Nephron progenitor cell (in vitro differentiated cells): ENCODE data around the gene USF3.

Experiments
- DNase-seq: peaks from one replicate; pipeline ENCODE4 v3.0.0; 2021
- H3K27ac Mint-ChIP-seq: 2 replicates; pipeline ENCODE4 v1.8.0; 2021; ENCODE audit warnings: mild to moderate bottlenecking, moderate library complexity, mixed read lengths
- H3K27me3 Mint-ChIP-seq: 2 replicates; pipeline ENCODE4 v1.8.0; 2021; ENCODE audit warnings: mild to moderate bottlenecking, low read depth, mixed read lengths; ENCODE audit not compliant: poor library complexity
- H3K36me3 Mint-ChIP-seq: 2 replicates; pipeline ENCODE4 v1.8.0; 2021; ENCODE audit warnings: low read depth, mixed read lengths
- H3K4me1 Mint-ChIP-seq: 2 replicates; pipeline ENCODE4 v1.8.0; 2021; ENCODE audit warnings: mixed read lengths
- H3K4me3 Mint-ChIP-seq: 2 replicates; pipeline ENCODE4 v1.8.0; 2021; ENCODE audit warnings: mild to moderate bottlenecking, moderate library complexity, mixed read lengths
- H3K9me3 Mint-ChIP-seq: 2 replicates; pipeline ENCODE4 v1.8.0; 2021; ENCODE audit warnings: mild to moderate bottlenecking, moderate library complexity, mixed read lengths
- CTCF ChIP-seq: fragments of 200-600 bp; sonication (generic); IDR thresholded peaks from 2 replicates; pipeline ENCODE4 v1.5.0; 2021; ENCODE audit warnings: antibody characterized with exemption

Gene USF3

GRCh38 chr3:113600418-113601182 lies 95.8 kb downstream of the USF3 start:
- no peaks in the 10 kb centered on the region for H3K9me3 Mint-ChIP-seq
- no peak overlapping the region for H3K27ac Mint-ChIP-seq
- no peaks in the 10 kb centered on the region for H3K36me3 Mint-ChIP-seq
- no peak overlapping the region for H3K4me3 Mint-ChIP-seq
- TF ChIP-seq CTCF, result no peak
- peaks cover 26% of the 10 kb centered on the region for H3K4me1 Mint-ChIP-seq
- H3K27me3 Mint-ChIP-seq, result no peaks in the 10 kb centered on the region
- no peak for DNase-seq
